ENCODE results near the gene DDX1. TPM values are rescaled to one million over a fixed set of nuclear protein-coding genes. Genes with fewer than 3 reads are reported as not detected.

The DDX1 gene
- total RNA-seq, 4 donors from 2014 or later = 50.3 to 109 (median 75.2) TPM

DNA sequence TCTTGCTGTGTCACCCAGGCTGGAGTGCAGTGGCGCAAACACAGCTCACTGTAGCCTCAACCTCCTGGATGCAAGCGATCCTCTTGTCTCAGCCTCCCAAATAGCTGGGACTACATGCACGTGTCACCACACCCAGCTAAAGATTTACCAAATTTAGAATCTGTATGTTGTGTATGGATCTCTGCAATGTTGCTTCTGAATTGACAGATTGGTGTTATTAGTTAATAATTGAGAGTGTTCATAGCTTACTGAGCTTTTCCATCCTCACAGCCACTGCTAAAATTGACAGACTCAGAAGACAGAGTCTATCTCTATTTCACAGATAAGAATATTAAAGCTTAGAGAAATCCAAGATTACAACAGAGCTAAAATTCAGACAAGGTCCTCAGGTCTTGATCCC, 26.3 kb upstream of the DDX1 start:
- TF ChIP-seq CTCF (IDR thresholded peaks at IDR 0.05; ENCODE audit: low read depth) = no peak

DNA sequence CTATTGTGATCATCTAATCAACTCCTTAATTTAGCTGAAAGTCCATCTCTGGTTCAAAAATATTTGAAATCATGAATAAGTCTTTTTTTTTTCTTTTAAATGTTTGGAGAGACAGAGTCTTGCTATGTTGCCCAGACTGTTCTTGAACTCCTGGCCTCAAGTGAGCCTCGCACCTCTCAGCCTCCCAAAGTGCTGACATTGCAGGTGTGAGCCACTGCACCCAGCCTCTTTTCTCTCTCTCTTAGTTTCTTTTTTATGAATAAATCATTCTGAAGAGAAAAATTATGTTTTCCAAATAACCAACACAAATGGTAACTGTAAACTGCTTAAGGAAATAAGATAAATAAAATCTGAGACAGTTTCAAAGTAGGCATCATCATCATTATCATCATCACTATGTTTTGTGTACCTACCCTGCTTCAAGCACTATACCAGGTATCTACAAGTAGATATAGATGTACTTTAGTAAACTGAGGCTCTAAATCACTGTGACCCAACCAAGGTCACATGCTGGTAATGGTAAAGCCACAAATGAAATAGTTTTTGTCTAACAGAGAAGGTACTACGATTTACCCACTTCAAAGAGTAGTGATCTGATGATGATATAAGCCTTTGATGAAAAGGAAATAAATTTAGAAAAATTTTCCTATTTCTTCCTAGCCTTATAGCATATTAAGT, 25.5 kb upstream of the DDX1 start:
- TF ChIP-seq CTCF (IDR thresholded peaks at IDR 0.05; ENCODE audit: low read depth) = no peak

DNA sequence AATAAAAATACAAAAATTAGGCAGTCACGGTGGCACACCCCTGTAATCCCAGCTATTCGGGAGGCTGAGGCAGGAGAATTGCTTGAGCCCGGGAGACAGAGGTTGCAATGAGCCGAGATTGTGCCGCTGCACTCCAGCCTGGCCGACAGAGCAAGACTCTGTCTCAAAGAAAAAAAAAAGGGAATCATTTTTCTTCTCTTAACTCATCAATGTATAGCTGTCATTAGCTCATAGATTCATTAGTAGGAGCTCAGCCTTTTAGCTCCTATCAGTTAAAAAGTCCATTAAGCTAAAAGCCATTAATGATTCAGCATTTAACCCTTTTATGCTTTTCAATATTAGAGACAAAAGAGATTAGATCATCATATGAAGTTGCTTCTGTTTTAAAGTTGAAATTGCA, 24.8 kb upstream of the DDX1 start:
- TF ChIP-seq CTCF (IDR thresholded peaks at IDR 0.05; ENCODE audit: low read depth) = no peak

GRCh38 chr2:15568874-15569273, 22.8 kb upstream of the DDX1 start:
- no peak for TF ChIP-seq CTCF (IDR thresholded peaks at IDR 0.05; ENCODE audit: low read depth)

GRCh38 chr2:15570104-15570503, 21.6 kb upstream of the DDX1 start:
- no peak for TF ChIP-seq CTCF (IDR thresholded peaks at IDR 0.05; ENCODE audit: low read depth)

- no peak for TF ChIP-seq CTCF (IDR thresholded peaks at IDR 0.05; ENCODE audit: low read depth)
Observed at GRCh38 chr2:15571729-15572128, 19.9 kb upstream of the DDX1 start.

DNA sequence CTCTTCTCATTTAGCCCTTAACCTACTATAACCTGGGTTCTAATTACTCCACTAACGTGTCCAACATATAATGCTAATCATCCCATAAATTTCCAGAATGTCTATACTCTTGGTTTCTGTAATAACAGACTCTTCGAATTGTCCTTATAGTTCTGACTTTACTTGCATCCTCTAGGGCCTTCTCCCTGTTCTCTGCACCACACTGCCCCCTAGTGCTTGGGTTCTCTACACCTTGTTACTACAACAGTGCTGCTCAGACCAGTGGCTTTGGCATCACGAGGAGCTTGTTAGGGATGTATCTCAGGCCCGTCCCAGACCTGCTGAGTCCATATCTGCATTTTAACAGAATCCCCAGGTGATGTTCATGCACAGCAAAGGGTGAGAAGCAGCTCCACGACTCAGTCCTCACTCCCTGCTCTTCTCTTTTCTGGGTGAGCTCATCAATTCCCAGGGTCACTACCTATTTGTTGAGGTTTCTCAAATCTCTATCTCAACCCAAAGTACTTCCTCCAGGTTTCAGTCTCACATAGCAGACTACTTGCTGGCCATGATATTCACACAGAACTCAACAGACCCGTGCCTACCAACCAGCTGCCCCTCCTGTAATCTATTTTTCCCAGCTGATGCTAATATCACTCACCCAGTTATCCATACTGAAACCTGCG, 14.5 kb upstream of the DDX1 start:
- no peak for TF ChIP-seq CTCF (IDR thresholded peaks at IDR 0.05; ENCODE audit: low read depth)

Measured in subcutaneous adipose tissue (tissue), 4 donors.